GM20431 (cell line): ENCODE data around the gene BAX.

ENCODE experiments used
- in situ Hi-C: fragments of 300-500 bp; cut with MseI, MboI; formaldehyde crosslinking; loops from one replicate; pipeline ENCODE4 v1.15.0; 2020; ENCODE audit warnings: low sequenced_read_pairs; ENCODE audit not compliant: unreplicated experiment

Gene BAX

DNA sequence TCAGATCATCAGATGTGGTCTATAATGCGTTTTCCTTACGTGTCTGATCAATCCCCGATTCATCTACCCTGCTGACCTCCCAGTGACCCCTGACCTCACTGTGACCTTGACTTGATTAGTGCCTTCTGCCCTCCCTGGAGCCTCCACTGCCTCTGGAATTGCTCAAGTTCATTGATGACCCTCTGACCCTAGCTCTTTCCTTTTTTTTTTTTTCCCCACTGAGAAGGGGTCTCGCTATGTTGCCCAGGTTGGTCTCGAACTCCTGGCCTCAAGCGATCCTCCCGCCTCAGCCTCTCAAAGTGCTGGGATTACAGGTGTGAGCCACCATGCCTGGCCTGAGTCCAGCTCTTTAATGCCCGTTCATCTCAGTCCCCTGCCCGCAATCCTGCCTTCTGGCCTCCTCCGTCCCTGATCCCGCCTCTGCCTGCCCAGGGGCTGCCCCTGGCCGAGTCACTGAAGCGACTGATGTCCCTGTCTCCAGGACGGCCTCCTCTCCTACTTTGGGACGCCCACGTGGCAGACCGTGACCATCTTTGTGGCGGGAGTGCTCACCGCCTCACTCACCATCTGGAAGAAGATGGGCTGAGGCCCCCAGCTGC is 6.5 kb downstream of the BAX start:
- in situ Hi-C loops = no loop called here

DNA sequence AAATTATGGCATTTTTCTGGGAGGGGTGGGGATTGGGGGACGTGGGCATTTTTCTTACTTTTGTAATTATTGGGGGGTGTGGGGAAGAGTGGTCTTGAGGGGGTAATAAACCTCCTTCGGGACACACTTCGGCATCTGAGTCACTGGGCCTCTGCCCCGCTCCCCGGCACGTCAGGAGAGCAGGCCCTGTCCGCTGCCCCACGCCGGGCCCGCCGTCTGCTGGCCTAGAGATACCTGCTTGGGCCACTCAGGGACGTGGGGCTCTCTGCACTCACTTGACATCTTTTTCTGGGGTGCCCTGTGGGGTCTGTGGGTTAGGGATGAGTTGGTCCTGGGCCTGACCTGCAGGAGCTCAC is 7.0 kb downstream of the BAX start:
- in situ Hi-C loops = no loop called here

GRCh38 chr19:48962029-48962848 is 7.6 kb downstream of the BAX start:
- in situ Hi-C loops = no loop called here

- in situ Hi-C loops = no loop called here
Observed at GRCh38 chr19:48962849-48963165, 8.1 kb downstream of the BAX start.

DNA sequence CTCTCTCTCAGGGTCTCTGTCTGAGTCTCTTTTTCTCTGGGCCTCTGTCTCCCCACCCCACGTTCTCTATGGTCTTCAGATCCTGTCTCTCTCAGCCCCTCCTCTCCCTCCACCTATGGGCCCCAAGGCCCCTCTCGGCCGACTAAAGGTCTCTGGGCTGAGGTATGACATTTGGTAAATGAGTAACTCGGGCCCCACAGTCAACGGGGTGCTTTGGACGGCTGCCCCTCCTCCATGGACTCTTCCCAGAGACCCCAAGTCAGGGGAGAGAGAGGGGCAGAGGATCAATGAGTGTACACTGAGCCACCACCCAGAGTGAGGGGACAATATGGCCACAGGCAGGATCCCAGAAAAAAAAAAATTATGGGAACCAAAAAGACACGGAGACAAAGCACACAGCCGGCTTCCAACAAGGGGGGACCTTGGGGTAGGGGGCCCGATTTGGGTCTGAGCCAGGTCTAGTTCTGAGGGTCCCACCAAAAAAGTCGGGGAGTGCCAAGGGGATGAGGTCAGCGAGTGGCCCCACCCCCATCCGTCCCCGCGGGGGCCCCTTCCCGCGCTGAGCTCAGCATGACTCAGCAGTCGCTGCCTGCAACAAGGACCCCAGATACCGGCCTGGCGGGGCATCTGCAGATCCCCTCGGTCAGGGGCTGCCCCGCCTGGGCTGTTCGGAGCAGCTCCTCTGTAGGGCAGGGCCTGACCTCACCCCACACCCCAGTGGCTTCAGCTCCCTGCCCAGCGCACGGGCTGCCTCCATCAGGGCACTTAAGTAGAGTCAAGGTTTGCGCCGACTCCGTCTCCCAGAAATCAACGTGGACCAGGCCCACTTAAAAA is 8.9 kb downstream of the BAX start:
- in situ Hi-C loops = no loop called here

- in situ Hi-C loops = no loop called here
Observed at GRCh38 chr19:48964205-48965039, 9.7 kb downstream of the BAX start.

DNA sequence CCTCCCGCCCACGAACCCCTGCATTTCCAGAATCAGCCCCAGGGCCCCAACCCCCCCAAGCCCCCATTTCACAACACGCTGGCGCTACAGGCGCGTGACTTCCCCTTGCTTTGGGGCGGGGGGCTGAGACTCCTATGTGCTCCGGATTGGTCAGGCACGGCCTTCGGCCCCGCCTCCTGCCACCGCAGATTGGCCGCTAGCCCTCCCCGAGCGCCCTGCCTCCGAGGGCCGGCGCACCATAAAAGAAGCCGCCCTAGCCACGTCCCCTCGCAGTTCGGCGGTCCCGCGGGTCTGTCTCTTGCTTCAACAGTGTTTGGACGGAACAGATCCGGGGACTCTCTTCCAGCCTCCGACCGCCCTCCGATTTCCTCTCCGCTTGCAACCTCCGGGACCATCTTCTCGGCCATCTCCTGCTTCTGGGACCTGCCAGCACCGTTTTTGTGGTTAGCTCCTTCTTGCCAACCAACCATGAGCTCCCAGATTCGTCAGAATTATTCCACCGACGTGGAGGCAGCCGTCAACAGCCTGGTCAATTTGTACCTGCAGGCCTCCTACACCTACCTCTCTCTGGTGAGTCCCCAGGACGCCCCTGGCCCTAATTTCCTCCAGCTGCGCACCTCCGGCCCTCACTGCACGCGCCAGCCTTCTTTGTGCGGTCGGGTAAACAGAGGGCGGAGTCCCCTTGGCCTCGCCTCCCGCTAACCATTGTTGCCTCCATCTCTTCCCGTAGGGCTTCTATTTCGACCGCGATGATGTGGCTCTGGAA is 10.5 kb downstream of the BAX start, which contains the start of gene FTL:
Gene FTL (plus strand): TSS at position 270 of the 766 bp plus-strand sequence. CDS start 199 bp downstream, at position 469.
- in situ Hi-C loops = no loop called here

DNA sequence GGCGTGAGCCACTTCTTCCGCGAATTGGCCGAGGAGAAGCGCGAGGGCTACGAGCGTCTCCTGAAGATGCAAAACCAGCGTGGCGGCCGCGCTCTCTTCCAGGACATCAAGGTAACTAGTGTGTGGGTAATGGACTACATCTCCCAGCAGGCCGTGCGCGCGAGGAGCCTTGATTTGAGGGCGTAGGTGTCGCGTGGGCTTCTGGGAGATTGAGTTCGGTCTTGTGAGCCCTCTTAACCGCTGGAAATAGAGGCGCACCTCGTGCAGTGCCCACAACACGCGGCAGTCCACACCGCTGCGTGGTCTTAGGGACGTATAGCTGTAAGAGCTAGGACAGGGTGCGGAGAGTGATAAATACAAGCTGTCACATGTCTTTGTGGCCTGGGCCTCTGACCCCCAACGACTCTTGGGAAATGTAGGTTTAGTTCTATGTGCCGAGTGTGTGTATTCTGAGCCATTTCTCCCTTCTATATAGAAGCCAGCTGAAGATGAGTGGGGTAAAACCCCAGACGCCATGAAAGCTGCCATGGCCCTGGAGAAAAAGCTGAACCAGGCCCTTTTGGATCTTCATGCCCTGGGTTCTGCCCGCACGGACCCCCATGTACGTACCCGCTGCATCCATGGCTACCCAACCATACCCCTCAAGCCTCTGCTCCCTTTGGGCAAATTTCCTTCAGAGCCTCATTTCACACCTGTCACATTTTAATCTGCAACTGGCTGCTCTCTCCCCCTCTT is 11.3 kb downstream of the BAX start:
- in situ Hi-C loops = no loop called here

DNA sequence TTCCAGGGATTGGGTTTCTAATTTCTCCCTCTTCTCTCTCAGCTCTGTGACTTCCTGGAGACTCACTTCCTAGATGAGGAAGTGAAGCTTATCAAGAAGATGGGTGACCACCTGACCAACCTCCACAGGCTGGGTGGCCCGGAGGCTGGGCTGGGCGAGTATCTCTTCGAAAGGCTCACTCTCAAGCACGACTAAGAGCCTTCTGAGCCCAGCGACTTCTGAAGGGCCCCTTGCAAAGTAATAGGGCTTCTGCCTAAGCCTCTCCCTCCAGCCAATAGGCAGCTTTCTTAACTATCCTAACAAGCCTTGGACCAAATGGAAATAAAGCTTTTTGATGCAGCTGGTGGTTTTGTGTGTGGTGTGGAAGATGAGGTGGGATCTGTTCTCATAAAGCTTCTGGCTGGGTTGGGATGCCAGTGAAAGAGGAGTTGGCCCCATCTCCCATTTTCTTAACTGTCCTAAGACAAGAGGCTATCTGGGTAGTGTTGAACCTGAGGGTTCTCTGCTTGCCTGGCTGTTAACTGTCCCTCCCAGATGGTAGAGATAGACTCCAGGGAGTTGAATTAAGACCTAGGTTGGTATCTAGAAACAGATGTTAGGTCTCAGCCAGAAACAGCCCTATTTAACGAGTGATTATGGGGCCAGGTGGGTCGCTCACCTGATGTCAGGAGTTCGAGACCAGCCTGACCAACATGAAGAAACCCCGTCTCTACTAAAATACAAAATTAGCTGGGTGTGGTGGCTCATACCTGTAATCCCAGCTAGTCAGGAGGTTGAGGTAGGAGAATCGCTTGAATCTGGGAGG is 12.1 kb downstream of the BAX start:
- in situ Hi-C loops = no loop called here

DNA sequence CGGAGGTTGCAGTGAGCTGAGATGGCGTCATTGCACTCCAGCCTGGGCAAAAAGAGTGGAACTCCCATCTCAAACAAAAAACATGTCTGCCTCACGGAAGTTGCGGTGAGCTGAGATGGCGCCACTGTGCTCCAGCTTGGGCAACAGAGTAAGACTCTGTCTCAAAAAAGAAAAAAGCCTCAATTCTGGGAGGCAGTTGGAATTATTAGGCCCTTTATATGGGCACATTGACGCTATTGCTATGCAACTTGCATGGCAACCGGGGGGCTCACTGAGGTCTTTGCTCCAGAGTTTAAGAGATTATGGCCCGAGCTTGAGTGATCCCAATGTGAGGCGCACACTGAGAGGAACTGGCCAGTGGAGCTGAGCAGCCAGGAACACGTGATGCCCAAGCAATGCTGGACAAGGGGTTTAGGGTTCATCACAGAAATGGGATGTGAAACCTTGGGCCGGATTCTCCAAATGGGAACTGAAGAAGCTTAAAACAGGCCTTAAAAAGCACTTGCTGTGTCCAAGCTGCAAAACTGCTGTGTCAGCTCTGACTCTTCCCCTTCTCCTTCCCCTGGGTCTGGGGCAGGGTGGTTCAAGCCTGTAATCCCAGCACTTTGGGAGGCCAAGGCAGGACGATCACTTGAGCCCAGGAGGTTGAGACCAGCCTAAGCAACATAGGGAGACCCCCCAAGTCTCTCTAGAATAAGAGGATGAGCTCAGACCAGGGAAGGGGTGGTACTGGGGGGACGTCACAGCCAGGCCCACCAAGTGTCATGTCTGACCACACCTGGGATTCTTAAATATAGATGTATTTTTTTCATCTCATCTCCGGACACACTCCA is 12.9 kb downstream of the BAX start:
- in situ Hi-C loops = no loop called here

DNA sequence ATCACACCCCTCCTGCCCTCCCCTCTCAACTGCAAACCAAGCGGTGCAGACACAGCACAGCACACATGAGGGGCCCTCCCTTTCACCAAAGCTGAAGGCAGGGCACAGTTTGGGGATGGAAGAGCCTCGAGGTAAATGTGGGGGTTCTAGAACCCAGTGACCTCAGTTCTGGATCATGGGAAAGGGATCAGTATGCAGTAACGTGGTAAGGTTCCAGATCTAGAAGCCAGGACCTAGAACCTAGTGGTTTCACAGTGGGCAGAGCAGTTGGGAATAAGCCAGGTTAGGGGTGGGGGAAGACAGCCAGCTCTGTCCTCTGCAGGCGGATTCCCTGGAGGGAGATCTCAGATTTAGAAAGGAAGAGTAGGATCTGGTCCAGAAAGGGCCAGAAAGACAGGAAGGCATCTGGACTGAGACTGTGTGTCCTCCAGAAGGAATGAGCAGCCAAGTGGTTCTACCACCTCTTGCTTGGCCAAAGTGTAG is 13.5 kb downstream of the BAX start:
- in situ Hi-C loops = no loop called here

DNA sequence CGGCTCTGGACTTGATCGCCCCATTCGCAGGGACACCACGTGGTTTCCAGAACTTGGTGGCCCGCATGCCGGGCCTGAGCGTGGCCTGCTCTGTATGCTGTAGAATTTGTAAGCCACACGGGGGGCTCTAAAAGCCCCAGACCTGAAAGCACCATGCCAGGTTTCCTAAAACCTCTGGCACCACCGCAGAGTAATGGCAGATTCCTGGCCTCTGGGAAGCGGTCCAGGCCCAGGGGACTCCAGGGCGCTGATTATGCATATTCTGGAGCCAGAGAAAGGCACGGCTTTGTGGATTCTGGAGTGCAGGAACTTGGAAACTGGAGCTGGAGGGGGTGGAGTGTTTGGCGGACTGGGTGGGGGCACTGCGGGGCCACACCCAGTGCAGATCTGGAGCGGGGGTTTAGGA is 14.1 kb downstream of the BAX start:
- in situ Hi-C loops = no loop called here

- in situ Hi-C loops = no loop called here
Observed at GRCh38 chr19:48969276-48970138, 14.8 kb downstream of the BAX start.

GRCh38 chr19:48970139-48970766 is 15.6 kb downstream of the BAX start:
- in situ Hi-C loops = no loop called here

- in situ Hi-C loops = no loop called here
Observed at GRCh38 chr19:48970923-48971395, 16.3 kb downstream of the BAX start.
